ENCODE data around the gene TUBA8. TPM values are rescaled to one million over a fixed set of nuclear protein-coding genes. Genes with fewer than 3 reads are reported as not detected.

The TUBA8 gene
- total RNA-seq, 2 experiments from 2014 or later: 0.25 TPM; not detected in 1

- CTCF ChIA-PET: no interaction called here
- Mint-ChIP-seq H3K27me3 (ENCODE audit: low read depth) (peaks cover 32% of the 10 kb centered on the region), H3K36me3 (ENCODE audit: low read depth) (no peaks in the 10 kb centered on the region), H3K4me3 (no peak overlapping the region), H3K27ac (no peak overlapping the region), H3K4me1 (ENCODE audit: low read depth) (peaks cover 21% of the 10 kb centered on the region), H3K9me3 (no peaks in the 10 kb centered on the region)
- intact Hi-C loops (cut with micrococcal nuclease): no loop called here
- no peak for DNase-seq
Measured at GRCh38 chr22:18112440-18112839, 1.8 kb downstream of the TUBA8 start.

GRCh38 chr22:18113680-18114394, 3.2 kb downstream of the TUBA8 start:
- DNase-seq: no peak
- CTCF ChIA-PET: interaction anchor here (1.3 kb wide), 1 partner anchor 38 kb away, joined by 3 read pairs; no protein-coding TSS in a partner anchor
- intact Hi-C loops (cut with micrococcal nuclease): no loop called here
- H3K4me1 Mint-ChIP-seq (ENCODE audit: low read depth): peaks cover 21% of the 10 kb centered on the region
- peaks cover 27% of the 10 kb centered on the region for H3K27me3 Mint-ChIP-seq (ENCODE audit: low read depth)
- no peaks in the 10 kb centered on the region for H3K36me3 Mint-ChIP-seq (ENCODE audit: low read depth)
- H3K4me3 Mint-ChIP-seq: no peak overlapping the region
- H3K9me3 Mint-ChIP-seq: no peaks in the 10 kb centered on the region
- no peak overlapping the region for H3K27ac Mint-ChIP-seq

DNA sequence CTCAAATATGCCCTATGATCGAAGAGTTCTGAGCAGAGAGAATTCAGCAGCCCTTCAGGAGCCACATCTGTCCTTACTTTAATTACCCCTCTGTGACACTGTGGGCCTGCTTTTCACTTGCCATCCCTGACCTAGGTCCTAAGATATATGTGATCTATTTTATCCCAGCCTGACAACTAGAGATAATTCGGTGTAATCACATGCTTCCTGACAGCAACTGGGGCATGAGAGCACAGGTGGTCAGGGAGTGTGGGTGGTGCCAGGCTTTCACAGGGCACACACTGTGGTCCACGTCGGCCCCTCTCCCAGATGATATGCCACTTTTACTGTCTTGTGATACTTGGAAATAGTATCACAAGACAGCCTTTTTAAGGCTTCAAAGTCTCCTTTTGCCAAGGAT, 3.9 kb downstream of the TUBA8 start:
- peaks cover 25% of the 10 kb centered on the region for H3K27me3 Mint-ChIP-seq (ENCODE audit: low read depth)
- no peak for DNase-seq
- H3K4me3 Mint-ChIP-seq: no peak overlapping the region
- peaks cover 20% of the 10 kb centered on the region for H3K4me1 Mint-ChIP-seq (ENCODE audit: low read depth)
- intact Hi-C loops (cut with micrococcal nuclease): no loop called here
- no peak overlapping the region for H3K27ac Mint-ChIP-seq
- CTCF ChIA-PET: interaction anchor here (1.3 kb wide), 1 partner anchor 38 kb away, joined by 3 read pairs; no protein-coding TSS in a partner anchor
- H3K36me3 Mint-ChIP-seq (ENCODE audit: low read depth): no peaks in the 10 kb centered on the region
- H3K9me3 Mint-ChIP-seq: no peaks in the 10 kb centered on the region

DNA sequence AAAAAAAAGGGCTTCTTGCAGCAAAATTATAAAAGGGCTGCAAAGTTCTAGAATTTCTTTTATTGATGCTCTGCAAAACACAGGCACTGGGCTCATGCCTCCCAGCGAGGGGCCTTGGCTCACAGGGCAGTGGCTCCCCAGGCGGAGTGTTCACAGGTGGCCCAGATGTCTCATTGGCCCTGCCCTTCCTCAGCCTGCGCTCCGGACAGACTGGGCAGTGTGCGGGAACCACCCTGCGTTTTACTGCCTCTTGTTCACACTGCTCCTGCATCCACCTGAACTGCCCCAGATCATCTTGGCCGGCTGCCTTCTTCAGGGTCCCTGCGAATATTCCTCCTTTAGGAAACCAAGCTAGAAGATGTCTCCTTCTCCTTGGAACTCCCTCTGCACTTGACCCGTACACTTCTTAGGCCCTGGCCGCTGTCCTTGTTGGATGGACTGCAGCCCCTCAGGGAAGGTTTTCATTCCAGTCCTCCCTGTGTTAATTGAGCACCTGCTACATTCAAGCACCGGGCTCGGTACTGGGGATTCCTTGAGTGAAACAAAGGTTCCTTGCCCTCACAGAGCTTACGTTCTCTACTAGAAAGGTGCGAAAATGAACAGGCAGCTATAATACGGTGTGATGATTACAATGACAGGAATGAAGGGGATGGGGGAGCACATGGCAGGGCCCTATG, 4.5 kb downstream of the TUBA8 start:
- CTCF ChIA-PET: interaction anchor here (1.0 kb wide), 1 partner anchor 8 kb away, joined by 3 read pairs; no protein-coding TSS in a partner anchor
- Mint-ChIP-seq H3K9me3 (no peaks in the 10 kb centered on the region), H3K27ac (no peak overlapping the region), H3K4me3 (no peak overlapping the region), H3K4me1 (ENCODE audit: low read depth) (peaks cover 17% of the 10 kb centered on the region), H3K27me3 (ENCODE audit: low read depth) (peaks cover 19% of the 10 kb centered on the region), H3K36me3 (ENCODE audit: low read depth) (no peaks in the 10 kb centered on the region)
- intact Hi-C loops (cut with micrococcal nuclease): no loop called here
- no peak for DNase-seq

DNA sequence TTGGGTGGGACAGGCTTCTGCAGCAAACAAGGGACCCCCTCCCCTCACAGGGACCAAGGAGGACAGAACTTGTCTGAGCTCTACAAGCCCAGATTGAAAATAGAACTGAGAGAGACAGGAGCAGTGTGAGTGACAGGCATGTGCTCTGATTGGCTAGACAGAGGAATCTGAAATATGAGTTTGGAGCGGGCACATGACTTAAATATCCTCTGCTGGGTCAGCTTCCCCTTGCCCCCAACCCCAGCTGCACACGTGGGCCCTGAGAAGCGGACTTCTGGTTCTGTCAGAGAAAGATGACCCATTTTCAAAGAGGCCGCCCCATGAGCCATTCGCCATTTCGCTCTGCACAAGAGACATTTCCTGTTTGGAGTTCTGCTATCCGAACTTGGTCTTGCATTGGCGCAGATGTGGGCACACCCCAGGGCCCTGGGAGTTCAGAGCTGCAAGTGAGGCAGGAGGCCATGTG, 5.3 kb downstream of the TUBA8 start:
- CTCF ChIA-PET: interaction anchor here (1.0 kb wide), 1 partner anchor 9 kb away, joined by 3 read pairs; no protein-coding TSS in a partner anchor
- Mint-ChIP-seq H3K4me3 (no peak overlapping the region), H3K27ac (no peak overlapping the region), H3K36me3 (ENCODE audit: low read depth) (no peaks in the 10 kb centered on the region), H3K4me1 (ENCODE audit: low read depth) (peaks cover 13% of the 10 kb centered on the region), H3K27me3 (ENCODE audit: low read depth) (peaks cover 16% of the 10 kb centered on the region), H3K9me3 (no peaks in the 10 kb centered on the region)
- DNase-seq: no peak
- intact Hi-C loops (cut with micrococcal nuclease): no loop called here

- Mint-ChIP-seq H3K27ac (no peak overlapping the region), H3K4me3 (no peak overlapping the region), H3K9me3 (no peaks in the 10 kb centered on the region), H3K27me3 (ENCODE audit: low read depth) (peaks cover 13% of the 10 kb centered on the region), H3K4me1 (ENCODE audit: low read depth) (peaks cover 12% of the 10 kb centered on the region), H3K36me3 (ENCODE audit: low read depth) (no peaks in the 10 kb centered on the region)
- CTCF ChIA-PET: interaction anchor here (0.6 kb wide), 1 partner anchor 24 kb away, joined by 3 read pairs; no protein-coding TSS in a partner anchor
- no peak for DNase-seq
- intact Hi-C loops (cut with micrococcal nuclease): no loop called here
Measured at GRCh38 chr22:18116634-18117033, 6.0 kb downstream of the TUBA8 start.

DNA sequence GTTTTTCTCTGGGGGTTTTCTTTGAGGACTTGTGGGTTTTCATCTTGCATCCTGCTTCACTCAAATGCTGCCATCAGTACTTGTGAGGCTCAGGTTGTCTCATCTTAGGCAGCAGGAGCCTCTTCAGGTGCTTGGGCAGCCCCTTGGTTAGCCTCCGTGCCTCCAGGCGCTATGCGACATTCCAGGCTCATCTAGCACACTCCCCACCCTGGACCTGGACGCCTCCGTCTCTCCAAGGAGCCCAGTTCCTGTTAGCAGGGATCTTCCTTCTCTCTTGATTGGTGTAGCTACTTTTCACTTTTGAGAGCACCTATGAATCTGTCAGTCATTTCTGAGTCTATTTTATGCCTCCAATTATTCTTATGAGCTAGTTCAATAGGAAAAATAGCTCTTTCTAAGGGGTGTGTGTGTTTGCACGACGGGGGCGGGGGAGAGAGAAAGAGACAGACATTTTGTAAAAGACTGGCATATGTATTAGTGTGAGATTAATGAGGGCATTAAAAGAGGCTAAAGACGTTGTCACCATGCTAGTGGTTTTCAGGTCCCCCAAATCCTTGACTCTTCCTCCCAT, 7.8 kb downstream of the TUBA8 start:
- Mint-ChIP-seq H3K36me3 (ENCODE audit: low read depth) (no peaks in the 10 kb centered on the region), H3K27me3 (ENCODE audit: low read depth) (peaks cover 5% of the 10 kb centered on the region), H3K4me3 (no peak overlapping the region), H3K4me1 (ENCODE audit: low read depth) (peaks cover 12% of the 10 kb centered on the region), H3K9me3 (no peaks in the 10 kb centered on the region), H3K27ac (no peak overlapping the region)
- DNase-seq: no peak
- CTCF ChIA-PET: interaction anchor here (0.6 to 1.1 kb wide), 2 partner anchors 11 to 250 kb away, joined by 3 read pairs; no protein-coding TSS in a partner anchor
- intact Hi-C loops (cut with micrococcal nuclease): no loop called here

DNA sequence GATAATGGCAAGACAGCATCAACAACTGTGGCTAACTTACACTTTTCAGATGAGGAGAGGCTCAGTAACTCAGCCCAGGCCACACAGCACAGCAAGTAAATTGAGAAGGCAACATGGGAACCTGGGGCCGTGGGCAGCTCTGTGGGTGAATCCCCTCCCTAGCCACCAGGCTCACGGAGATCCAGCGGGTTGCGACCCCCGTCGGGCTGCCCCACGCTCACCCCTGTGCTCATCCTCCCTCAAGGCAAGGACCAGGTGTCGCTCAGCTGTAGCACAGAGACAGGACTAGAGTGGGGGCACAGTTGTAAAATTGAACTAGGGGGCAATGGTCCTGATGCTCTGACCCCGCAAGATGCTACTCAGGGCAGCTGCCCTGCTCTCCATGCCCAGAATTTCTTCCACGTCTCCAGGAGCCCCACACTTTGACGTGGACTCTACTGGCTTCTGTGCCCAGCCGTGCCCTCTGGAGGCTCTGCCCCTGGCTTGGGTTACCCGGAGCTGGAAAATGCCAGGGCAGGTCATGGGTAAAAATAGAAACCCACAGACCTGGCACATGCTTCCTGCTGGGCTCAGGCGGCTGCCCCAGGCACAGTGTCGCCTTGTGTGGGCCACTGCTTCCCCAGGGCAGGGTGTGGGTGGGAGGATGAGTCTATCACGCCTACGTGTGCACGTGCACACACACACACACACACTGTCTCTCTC, 9.0 kb downstream of the TUBA8 start:
- CTCF ChIA-PET: interaction anchor here (0.9 kb wide), 1 partner anchor 44 kb away, joined by 3 read pairs; no protein-coding TSS in a partner anchor
- intact Hi-C loops (cut with micrococcal nuclease): no loop called here
- Mint-ChIP-seq H3K27ac (no peak overlapping the region), H3K27me3 (ENCODE audit: low read depth) (no peaks in the 10 kb centered on the region), H3K4me3 (no peak overlapping the region), H3K36me3 (ENCODE audit: low read depth) (no peaks in the 10 kb centered on the region), H3K4me1 (ENCODE audit: low read depth) (peaks cover 3% of the 10 kb centered on the region), H3K9me3 (no peaks in the 10 kb centered on the region)
- DNase-seq: no peak

GRCh38 chr22:18120857-18121256, 10.2 kb downstream of the TUBA8 start:
- intact Hi-C loops (cut with micrococcal nuclease): no loop called here
- peaks cover 3% of the 10 kb centered on the region for H3K4me1 Mint-ChIP-seq (ENCODE audit: low read depth)
- no peaks in the 10 kb centered on the region for H3K36me3 Mint-ChIP-seq (ENCODE audit: low read depth)
- CTCF ChIA-PET: no interaction called here
- H3K9me3 Mint-ChIP-seq: no peaks in the 10 kb centered on the region
- no peak overlapping the region for H3K4me3 Mint-ChIP-seq
- H3K27ac Mint-ChIP-seq: no peak overlapping the region
- no peak for DNase-seq
- H3K27me3 Mint-ChIP-seq (ENCODE audit: low read depth): no peaks in the 10 kb centered on the region

- Mint-ChIP-seq H3K4me3 (no peak overlapping the region), H3K27ac (no peak overlapping the region), H3K4me1 (ENCODE audit: low read depth) (peaks cover 3% of the 10 kb centered on the region), H3K27me3 (ENCODE audit: low read depth) (no peaks in the 10 kb centered on the region), H3K9me3 (no peaks in the 10 kb centered on the region), H3K36me3 (ENCODE audit: low read depth) (peaks cover 2% of the 10 kb centered on the region)
- intact Hi-C loops (cut with micrococcal nuclease): no loop called here
- CTCF ChIA-PET: no interaction called here
- DNase-seq: no peak
Measured at GRCh38 chr22:18121506-18121905, 10.9 kb downstream of the TUBA8 start.

DNA sequence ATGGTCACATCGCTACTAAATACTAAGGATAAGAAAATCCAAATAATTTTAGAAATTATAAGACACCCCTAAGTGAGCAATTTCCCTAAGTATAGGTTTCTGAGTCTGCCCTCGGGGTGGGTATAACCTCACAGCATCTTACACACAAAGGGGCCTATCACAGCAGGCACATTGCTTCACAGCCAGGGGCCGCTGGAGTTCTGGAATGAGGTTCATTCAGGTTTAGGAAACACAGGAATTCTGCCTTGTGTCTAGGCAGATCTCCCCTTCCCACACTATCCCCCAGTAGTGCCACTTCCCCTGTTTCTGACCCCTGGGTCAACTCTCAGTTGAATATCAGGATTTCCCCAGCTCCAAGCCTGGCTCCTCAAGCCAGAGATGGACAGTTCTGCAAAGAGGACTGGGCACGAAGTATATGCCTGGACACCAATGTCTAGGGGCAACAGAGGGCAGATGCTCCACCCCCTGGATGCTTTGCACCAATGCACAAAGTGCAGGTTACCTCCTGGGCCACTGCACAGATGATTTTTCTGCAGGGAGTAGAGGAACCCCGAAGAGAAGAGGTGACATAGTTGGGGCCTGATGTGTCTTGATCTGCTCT, 11.4 kb downstream of the TUBA8 start:
- no peak for DNase-seq
- intact Hi-C loops (cut with micrococcal nuclease): no loop called here
- H3K27ac Mint-ChIP-seq: no peak overlapping the region
- H3K27me3 Mint-ChIP-seq (ENCODE audit: low read depth): no peaks in the 10 kb centered on the region
- H3K9me3 Mint-ChIP-seq: no peaks in the 10 kb centered on the region
- H3K36me3 Mint-ChIP-seq (ENCODE audit: low read depth): peaks cover 4% of the 10 kb centered on the region
- H3K4me1 Mint-ChIP-seq (ENCODE audit: low read depth): peaks cover 3% of the 10 kb centered on the region
- H3K4me3 Mint-ChIP-seq: no peak overlapping the region
- CTCF ChIA-PET: no interaction called here
